Right renal pelvis (tissue), 4 donors: ENCODE data around the gene SDR9C7. TPM values are rescaled to one million over a fixed set of nuclear protein-coding genes. Genes with fewer than 3 reads are reported as not detected.
"Not testable (repeated sequence)": the region's sequence is repeated elsewhere in the genome, so short reads cannot be mapped to it uniquely, and the experiment has no call there.

ENCODE experiments used
- DNase-seq, 4 donors: peaks; one replicate each; pipeline ENCODE4 v3.0.0-alpha.2; 2013; ENCODE audit warnings: low read depth in 4 of 4, low spot score in 3 of 4, missing footprints in 1 of 4
- polyA plus RNA-seq, 4 donors: library from polyadenylated mRNA; unstranded; fragments of 120-200 nt; gene quantifications; one replicate each; pipeline ENCODE4 v1.2.1, GENCODE V29; 2013; ENCODE audit not compliant: insufficient read length in 4 of 4

Gene SDR9C7
- polyA plus RNA-seq, 4 donors = 0.11 to 0.25 (median 0.19) TPM

DNA sequence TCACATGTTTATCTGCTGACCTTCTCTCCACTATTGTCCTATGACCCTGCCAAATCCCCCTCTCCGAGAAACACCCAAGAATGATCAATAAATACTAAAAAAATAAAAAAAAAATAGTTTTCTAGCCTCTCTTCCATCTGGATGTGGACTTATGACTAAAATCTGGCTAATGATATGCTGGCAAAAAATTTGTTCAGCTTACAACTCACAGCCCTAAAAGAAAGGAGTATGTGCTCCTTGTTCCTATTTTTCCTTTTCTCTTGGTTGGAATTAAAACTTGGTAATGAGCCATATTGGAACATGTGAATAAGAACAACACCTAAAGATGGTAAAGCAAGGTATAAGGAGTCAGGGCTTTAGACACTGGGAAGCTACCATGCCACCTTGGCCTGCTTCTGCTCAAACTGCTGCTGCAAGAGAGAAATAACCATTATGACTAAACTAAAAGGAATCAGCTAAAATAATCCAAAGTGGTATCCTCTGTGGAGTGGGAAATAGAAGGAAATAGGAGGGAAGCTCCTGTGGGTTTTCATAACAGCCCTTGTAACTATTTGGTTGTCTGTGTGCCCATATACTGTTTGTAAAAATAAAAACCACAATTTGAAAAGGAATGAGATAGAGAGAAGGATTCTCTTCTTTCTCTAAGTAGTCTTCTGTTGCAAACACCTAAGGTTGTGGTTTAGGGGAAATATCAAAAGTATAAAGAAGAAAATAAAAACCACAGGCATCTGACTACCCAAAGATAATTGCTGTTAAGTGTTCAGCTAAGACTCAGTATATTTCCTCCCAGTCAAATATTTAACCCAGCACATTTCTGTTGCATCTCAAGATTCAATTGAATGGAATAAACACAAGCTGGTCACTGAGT is 53.8 kb downstream of the SDR9C7 start:
- no peak for DNase-seq

DNA sequence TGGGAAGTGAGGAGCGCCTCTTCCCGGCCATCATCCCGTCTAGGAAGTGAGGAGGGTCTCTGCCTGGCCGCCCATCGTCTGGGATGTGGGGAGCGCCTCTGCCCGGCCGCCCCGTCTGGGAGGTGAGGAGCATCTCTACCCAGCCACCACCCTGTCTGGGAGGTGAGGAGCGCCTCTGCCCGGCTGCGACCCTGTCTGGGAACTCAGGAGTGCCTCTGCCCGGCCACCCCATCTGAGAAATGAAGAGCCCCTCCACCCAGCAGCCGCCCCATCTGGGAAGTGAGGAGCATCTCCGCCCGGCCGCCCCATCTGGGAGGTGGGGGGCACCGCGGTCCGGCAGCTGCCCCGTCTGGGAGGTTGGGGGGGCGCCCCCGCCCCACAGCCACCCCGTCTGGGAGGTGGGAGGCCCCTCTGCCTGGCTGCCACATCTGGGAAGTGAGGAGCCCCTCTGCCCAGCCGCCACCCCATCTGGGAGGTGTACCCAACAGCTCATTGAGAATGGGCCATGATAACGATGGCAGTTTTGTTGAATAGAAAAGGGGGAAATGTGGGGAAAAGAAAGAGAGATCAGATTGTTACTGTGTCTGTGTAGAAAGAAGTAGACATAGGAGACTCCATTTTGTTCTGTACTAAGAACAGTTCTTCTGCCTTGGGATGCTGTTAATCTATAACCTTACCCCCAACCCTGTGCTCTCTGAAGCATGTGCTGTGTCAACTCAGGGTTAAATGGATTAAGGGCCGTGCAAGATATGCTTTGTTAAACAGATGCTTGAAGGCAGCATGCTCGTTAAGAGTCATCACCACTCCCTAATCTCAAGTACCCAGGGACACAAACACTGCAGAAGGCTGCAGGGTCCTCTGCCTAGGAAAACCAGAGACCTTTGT is 54.7 kb downstream of the SDR9C7 start:
- DNase-seq = not testable (repeated sequence)

DNA sequence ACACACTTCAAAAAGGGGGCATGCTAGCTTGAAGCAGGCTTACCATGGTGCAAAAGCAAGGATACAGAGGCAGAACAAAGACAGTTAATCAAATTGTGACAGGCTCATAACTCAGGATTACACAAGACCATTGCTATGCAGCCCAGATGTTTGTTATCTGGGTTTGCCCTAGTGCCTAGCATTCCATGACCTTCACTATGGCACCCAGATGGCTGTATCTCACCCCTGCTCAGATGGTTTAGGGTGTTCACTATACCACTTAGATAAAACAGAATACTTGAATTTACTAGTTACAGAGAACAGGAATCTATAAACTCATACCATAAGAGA is 56.2 kb downstream of the SDR9C7 start:
- no peak for DNase-seq

DNA sequence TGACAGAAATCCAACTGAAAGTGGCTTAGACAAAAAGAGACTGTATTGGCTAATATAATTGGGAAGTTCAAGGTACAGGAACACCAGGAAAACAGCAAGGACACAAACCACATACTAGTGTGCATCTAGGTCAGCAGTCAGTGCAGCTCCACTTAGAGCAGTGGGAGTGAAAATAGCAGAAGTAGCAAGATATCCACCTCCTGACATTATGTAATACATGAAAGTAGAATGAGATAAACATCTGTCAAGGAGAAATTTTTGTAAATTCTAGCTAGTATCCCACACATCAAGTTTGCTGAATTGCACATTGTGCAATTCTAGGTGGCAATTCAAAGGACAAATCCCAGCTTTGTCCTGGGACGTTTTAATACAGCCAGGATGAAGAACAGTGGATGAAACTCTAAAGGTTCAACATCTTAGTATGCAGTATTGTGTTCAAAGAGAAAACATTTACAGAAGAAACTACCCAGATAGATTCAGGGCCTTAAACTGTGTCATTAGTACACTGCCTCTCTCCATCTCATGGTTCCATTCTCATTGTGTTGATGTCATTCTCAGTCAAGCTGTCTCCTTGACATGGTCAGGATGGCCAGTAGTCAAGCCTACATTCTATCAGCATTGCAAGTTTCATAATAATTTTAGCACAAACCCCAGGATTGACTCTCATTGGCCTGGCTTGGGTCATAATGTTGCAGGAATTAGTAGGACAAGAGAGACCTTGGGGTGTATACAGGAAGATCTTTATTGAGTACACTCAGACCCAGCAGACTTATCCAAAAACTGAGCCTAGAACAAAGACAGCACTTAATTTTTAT is 56.8 kb downstream of the SDR9C7 start:
- DNase-seq = no peak

DNA sequence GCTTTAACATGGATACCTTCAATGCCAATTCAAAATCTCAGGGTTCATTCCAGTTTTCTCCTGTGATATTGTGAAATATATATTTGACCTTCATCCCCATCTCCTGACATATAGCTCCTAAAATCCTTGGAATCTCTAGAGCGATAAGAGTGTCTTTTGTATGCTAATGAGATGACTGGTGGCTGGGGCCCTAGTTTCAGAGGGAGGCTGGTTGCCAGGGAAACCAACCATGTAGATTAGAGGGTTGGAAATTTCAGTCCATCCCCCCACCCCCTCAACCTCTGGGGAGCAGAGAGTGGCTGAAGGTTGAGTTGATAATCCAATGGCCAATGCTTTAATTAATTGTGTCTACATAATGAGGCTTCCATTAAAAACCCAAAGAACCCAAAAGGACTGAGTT is 59.4 kb downstream of the SDR9C7 start:
- no peak for DNase-seq

DNA sequence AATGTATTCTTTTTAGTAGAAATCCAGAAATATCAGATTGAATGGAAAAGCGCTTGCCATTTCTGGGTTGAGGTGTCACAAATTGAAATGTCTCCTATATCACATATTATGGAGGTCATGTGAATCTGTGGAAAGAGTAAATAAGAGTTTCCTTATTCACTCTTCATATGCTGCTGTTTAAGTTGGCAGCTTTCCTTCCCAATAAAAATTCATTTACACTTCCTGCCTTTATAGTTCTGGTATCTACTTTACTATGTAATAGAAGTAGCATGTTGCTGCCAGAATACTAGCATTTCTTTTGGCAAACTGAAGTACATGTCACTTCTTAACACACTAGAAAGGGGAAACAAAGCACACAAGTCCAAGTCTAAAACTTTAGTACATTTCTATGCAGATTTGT is 60.8 kb downstream of the SDR9C7 start:
- peak in 1 of 4 donors; percentile 4 for DNase-seq

Other genes with a start within 250 kb of the SDR9C7 start
- gene PTGES3, start 246.1 kb downstream of the SDR9C7 start, polyA plus RNA-seq = 100 to 1,000 TPM; 325 to 383 (median 364) TPM
- 1,000 to 10,000 TPM; 2,242 to 2,254 (median 2,248) TPM for gene NACA, start 209.1 kb downstream of the SDR9C7 start, polyA plus RNA-seq
- 10 to 100 TPM; 16.0 to 20.9 (median 20.0) TPM for gene PRIM1, start 182.1 kb downstream of the SDR9C7 start, polyA plus RNA-seq
- 1 to 10 TPM in 2 of 4 donors, under 1 TPM in 2; 0.79 to 1.4 (median 1.1) TPM for gene HSD17B6, start 171.1 kb downstream of the SDR9C7 start, polyA plus RNA-seq
- under 1 TPM; 0.43 to 0.64 (median 0.47) TPM for gene RDH16, start 23.2 kb upstream of the SDR9C7 start, polyA plus RNA-seq
- gene ZBTB39, start 72.1 kb upstream of the SDR9C7 start, polyA plus RNA-seq = 10 to 100 TPM; 11.7 to 13.8 (median 13.7) TPM
- gene TAC3, start 82.1 kb upstream of the SDR9C7 start, polyA plus RNA-seq = 1 to 10 TPM in 3 of 4 donors, under 1 TPM in 1; 0.39 to 5.3 (median 3.0) TPM
- under 1 TPM; 0.08 to 0.39 (median 0.15) TPM for gene MYO1A, start 115.7 kb upstream of the SDR9C7 start, polyA plus RNA-seq
- gene NEMP1, start 144.4 kb upstream of the SDR9C7 start, polyA plus RNA-seq = 10 to 100 TPM; 21.3 to 25.9 (median 25.3) TPM
- gene NAB2, start 154.7 kb upstream of the SDR9C7 start, polyA plus RNA-seq = 10 to 100 TPM; 42.8 to 51.3 (median 45.9) TPM
- 100 to 1,000 TPM in 1 of 4 donors, 10 to 100 TPM in 3; 88.9 to 114 (median 98.0) TPM for gene STAT6, start 177.0 kb upstream of the SDR9C7 start, polyA plus RNA-seq
- 100 to 1,000 TPM in 1 of 4 donors, 10 to 100 TPM in 3; 63.0 to 102 (median 70.6) TPM for gene LRP1, start 194.1 kb upstream of the SDR9C7 start, polyA plus RNA-seq
- gene LRP1-AS, start 213.2 kb upstream of the SDR9C7 start, polyA plus RNA-seq = under 1 TPM in 1 of 4 donors, not detected in 3; 0.18 TPM